Mesenchymal stem cell (in vitro differentiated cells and primary cell): Measurements from ENCODE around the gene IFITM1.

ENCODE experiments used
- DNase-seq: peaks from one replicate; pipeline ENCODE4 v3.0.0-alpha.2; 2013
- H2AFZ ChIP-seq: one replicate; pipeline ENCODE4 v1.6.1; 2013; ENCODE audit warnings: low read depth, mild to moderate bottlenecking, control low read depth, inconsistent platforms, low read length, moderate library complexity
- H2AK5ac ChIP-seq: 2 replicates; pipeline ENCODE4 v1.6.1; 2013; ENCODE audit warnings: low read length, moderate library complexity, mild to moderate bottlenecking, inconsistent platforms; ENCODE audit not compliant: severe bottlenecking
- H2BK120ac ChIP-seq: one replicate; pipeline ENCODE4 v1.6.1; 2013; ENCODE audit warnings: low read depth, mild to moderate bottlenecking, inconsistent platforms, low read length, moderate library complexity
- H2BK12ac ChIP-seq, 2 experiments: one replicate each; pipeline ENCODE4 v1.6.1; 2013; ENCODE audit warnings: inconsistent platforms in 2 of 2, low read length in 2 of 2, mild to moderate bottlenecking in 2 of 2, moderate library complexity in 2 of 2, control low read depth in 1 of 2
- H2BK15ac ChIP-seq: one replicate; pipeline ENCODE4 v1.6.1; 2013; ENCODE audit warnings: mild to moderate bottlenecking, low read depth, inconsistent platforms; ENCODE audit not compliant: poor library complexity, severe bottlenecking
- H2BK5ac ChIP-seq: 2 replicates; pipeline ENCODE4 v1.6.1; 2013; ENCODE audit warnings: low read depth, mild to moderate bottlenecking, low read length, control low read depth, inconsistent platforms; ENCODE audit not compliant: poor library complexity, severe bottlenecking
- H3K14ac ChIP-seq, 2 experiments: one replicate each; pipeline ENCODE4 v1.6.1; 2013; ENCODE audit warnings: inconsistent platforms in 2 of 2, low read length in 2 of 2, control low read depth in 1 of 2, mild to moderate bottlenecking in 1 of 2, moderate library complexity in 1 of 2
- H3K18ac ChIP-seq, 2 experiments: one replicate each; pipeline ENCODE4 v1.6.1; 2013; ENCODE audit warnings: inconsistent platforms in 2 of 2, low read length in 2 of 2, control low read depth in 1 of 2, low read depth in 1 of 2, mild to moderate bottlenecking in 1 of 2
- H3K23ac ChIP-seq, 2 experiments: one replicate each; pipeline ENCODE4 v1.6.1; 2013; ENCODE audit warnings: inconsistent platforms in 2 of 2, low read length in 2 of 2, mild to moderate bottlenecking in 2 of 2, moderate library complexity in 2 of 2, control low read depth in 1 of 2
- H3K27ac ChIP-seq: 2 replicates; pipeline ENCODE4 v1.5.1; 2013; ENCODE audit warnings: mild to moderate bottlenecking, moderate library complexity, low read length, control low read depth, inconsistent platforms; ENCODE audit not compliant: poor library complexity, severe bottlenecking
- H3K27me3 ChIP-seq, 2 experiments: 2 replicates each; pipeline versions ENCODE4 v1.6.1 to v1.7.0; 2013; ENCODE audit warnings: low read length in 2 of 2, mild to moderate bottlenecking in 2 of 2, moderate library complexity in 2 of 2, control low read depth in 1 of 2, inconsistent platforms in 1 of 2; ENCODE audit not compliant: control insufficient read depth in 1 of 2, insufficient read depth in 1 of 2
- H3K36me3 ChIP-seq, 2 experiments: 2 replicates each; pipeline versions ENCODE4 v1.6.1 to v1.7.0; 2013; ENCODE audit warnings: low read length in 2 of 2, control low read depth in 1 of 2, inconsistent platforms in 1 of 2, low read depth in 1 of 2, mild to moderate bottlenecking in 1 of 2; ENCODE audit not compliant: insufficient read depth in 2 of 2, control insufficient read depth in 1 of 2
- H3K4ac ChIP-seq, 2 experiments: one replicate each; pipeline ENCODE4 v1.6.1; 2013; ENCODE audit warnings: inconsistent platforms in 2 of 2, low read length in 2 of 2, mild to moderate bottlenecking in 2 of 2, moderate library complexity in 2 of 2, control low read depth in 1 of 2, low read depth in 1 of 2
- H3K4me1 ChIP-seq: 2 replicates; pipeline ENCODE4 v1.6.1; 2013; ENCODE audit warnings: low read depth, low read length, control low read depth; ENCODE audit not compliant: control insufficient read depth, insufficient read depth
- H3K4me2 ChIP-seq: 2 replicates; pipeline ENCODE4 v1.6.1; 2013; ENCODE audit warnings: low read length, mild to moderate bottlenecking, inconsistent platforms; ENCODE audit not compliant: poor library complexity, severe bottlenecking
- H3K4me3 ChIP-seq, 2 experiments: 2 replicates each; pipeline versions ENCODE4 v1.5.1 to v1.7.0; 2013; ENCODE audit warnings: low read length in 2 of 2, mild to moderate bottlenecking in 2 of 2, control low read depth in 1 of 2, low read depth in 1 of 2; ENCODE audit not compliant: insufficient read depth in 1 of 2
- H3K79me1 ChIP-seq: replicated peaks from 2 replicates; pipeline ENCODE4 v1.6.1; 2013; ENCODE audit warnings: mild to moderate bottlenecking, control low read depth, low read length, inconsistent platforms; ENCODE audit not compliant: poor library complexity, severe bottlenecking
- H3K9ac ChIP-seq: 2 replicates; pipeline ENCODE4 v1.7.0; 2013; ENCODE audit warnings: mild to moderate bottlenecking, low read length, moderate library complexity
- H3K9me3 ChIP-seq: 2 replicates; pipeline ENCODE4 v1.7.0; 2013; ENCODE audit warnings: mild to moderate bottlenecking, low read length; ENCODE audit not compliant: control insufficient read depth
- H4K8ac ChIP-seq: one replicate; pipeline ENCODE4 v1.6.1; 2013; ENCODE audit warnings: inconsistent platforms, mild to moderate bottlenecking, low read length, moderate library complexity
- H4K91ac ChIP-seq: one replicate; pipeline ENCODE4 v1.6.1; 2013; ENCODE audit warnings: mild to moderate bottlenecking, low read length, inconsistent platforms
- WGBS: methylation state at CpG from one replicate; pipeline ENCODE4 v1.1.7; 2013; ENCODE audit warnings: mixed read lengths; 5-methylcytosine and 5-hydroxymethylcytosine counted together

IFITM1 gene

DNA sequence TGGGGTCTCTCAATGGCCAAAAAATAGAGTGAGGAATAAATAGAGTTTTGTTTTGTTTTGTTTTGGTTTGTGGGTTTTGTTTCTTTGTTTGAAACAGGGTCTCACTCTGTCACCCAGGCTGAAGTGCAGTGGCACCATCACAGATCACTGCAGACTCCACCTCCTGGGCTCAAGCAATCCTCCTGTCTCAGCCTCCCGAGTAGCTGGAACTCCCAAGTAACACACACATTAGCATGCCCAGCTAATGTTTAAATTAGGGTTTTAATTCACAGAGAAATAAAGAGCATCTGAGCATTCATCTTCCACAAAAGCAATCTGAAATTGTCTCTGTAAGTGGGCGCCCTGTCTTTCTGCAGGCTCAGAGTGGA lies 16.0 kb downstream of the IFITM1 start:
- Histone ChIP-seq H3K9ac (no peak overlapping the region), H3K14ac (no peak overlapping the region), H3K27ac (no peak overlapping the region), H2BK15ac (no peak overlapping the region), H3K18ac (no peak overlapping the region), H3K23ac (no peak overlapping the region), H2AK5ac (no peak overlapping the region), H2BK12ac (peak overlapping the region in 1 of 2 experiments; percentile 72), H3K4me1 (peaks cover 26% of the 10 kb centered on the region), H2AFZ (no peak overlapping the region), H3K36me3 (no peaks in the 10 kb centered on the region), H2BK120ac (no peak overlapping the region), H4K8ac (no peak overlapping the region), H2BK5ac (no peak overlapping the region), H3K9me3 (no peaks in the 10 kb centered on the region), H3K27me3 (no peaks in the 10 kb centered on the region), H3K4me3 (no peak overlapping the region), H3K79me1 (peaks cover 2% of the 10 kb centered on the region), H3K4me2 (no peak overlapping the region), H3K4ac (no peak overlapping the region), H4K91ac (no peak overlapping the region)
- 100% methylated on average over 2 of the region's 2 CpGs for WGBS
- no peak for DNase-seq

- no peaks in the 10 kb centered on the region for H3K27me3 ChIP-seq
- H3K27ac ChIP-seq: no peak overlapping the region
- H2BK5ac ChIP-seq: no peak overlapping the region
- no peak overlapping the region for H2AFZ ChIP-seq
- no peak overlapping the region for H3K23ac ChIP-seq
- H2BK120ac ChIP-seq: no peak overlapping the region
- H3K14ac ChIP-seq: no peak overlapping the region
- no peak overlapping the region for H3K4ac ChIP-seq
- H2AK5ac ChIP-seq: no peak overlapping the region
- no peak for DNase-seq
- peaks cover 2% of the 10 kb centered on the region for H3K79me1 ChIP-seq
- H3K9ac ChIP-seq: no peak overlapping the region
- 94% methylated on average over 14 of the region's 14 CpGs for WGBS
- no peaks in the 10 kb centered on the region for H3K9me3 ChIP-seq
- peak overlapping the region; percentile 13 for H2BK15ac ChIP-seq
- peaks cover 26% of the 10 kb centered on the region for H3K4me1 ChIP-seq
- no peak overlapping the region for H3K18ac ChIP-seq
- H3K36me3 ChIP-seq: no peaks in the 10 kb centered on the region
- no peak overlapping the region for H3K4me3 ChIP-seq
- no peak overlapping the region for H4K91ac ChIP-seq
- peak overlapping the region; percentile 9 to 72 for H2BK12ac ChIP-seq
- H3K4me2 ChIP-seq: no peak overlapping the region
- H4K8ac ChIP-seq: no peak overlapping the region
These were observed 16.5 kb downstream of the IFITM1 start for GRCh38 chr11:330307-330693.

- Histone ChIP-seq H3K36me3 (no peaks in the 10 kb centered on the region), H2BK120ac (no peak overlapping the region), H2AK5ac (no peak overlapping the region), H2AFZ (no peak overlapping the region), H4K8ac (no peak overlapping the region), H3K4me2 (no peak overlapping the region), H2BK15ac (peak overlapping the region; percentile 56), H3K4me3 (no peak overlapping the region), H3K9me3 (no peaks in the 10 kb centered on the region), H2BK5ac (no peak overlapping the region), H3K14ac (no peak overlapping the region), H3K23ac (no peak overlapping the region), H3K9ac (no peak overlapping the region), H3K27ac (no peak overlapping the region), H2BK12ac (peak overlapping the region; percentile 9 to 38), H3K79me1 (no peaks in the 10 kb centered on the region), H4K91ac (no peak overlapping the region), H3K18ac (no peak overlapping the region), H3K4me1 (peaks cover 28% of the 10 kb centered on the region), H3K27me3 (no peaks in the 10 kb centered on the region), H3K4ac (no peak overlapping the region)
- 91% methylated on average over 34 of the region's 34 CpGs for WGBS
- no peak for DNase-seq
These were observed 17.0 kb downstream of the IFITM1 start for GRCh38 chr11:330694-331357.

- Histone ChIP-seq H3K4me1 (peaks cover 26% of the 10 kb centered on the region), H3K27me3 (no peaks in the 10 kb centered on the region), H3K36me3 (no peaks in the 10 kb centered on the region), H4K91ac (no peak overlapping the region), H3K4me2 (no peak overlapping the region), H3K14ac (no peak overlapping the region), H3K9me3 (no peaks in the 10 kb centered on the region), H2BK5ac (no peak overlapping the region), H2AFZ (no peak overlapping the region), H3K4ac (no peak overlapping the region), H2BK120ac (no peak overlapping the region), H3K27ac (no peak overlapping the region), H3K4me3 (no peak overlapping the region), H2BK15ac (no peak overlapping the region), H3K23ac (no peak overlapping the region), H2AK5ac (no peak overlapping the region), H2BK12ac (no peak overlapping the region), H4K8ac (no peak overlapping the region), H3K18ac (no peak overlapping the region), H3K9ac (no peak overlapping the region), H3K79me1 (no peaks in the 10 kb centered on the region)
- 92% methylated on average over 19 of the region's 19 CpGs for WGBS
- no peak for DNase-seq
These were observed 17.7 kb downstream of the IFITM1 start for GRCh38 chr11:331358-332060.
